ENCODE data around the gene BID. TPM values are rescaled to one million over a fixed set of nuclear protein-coding genes. Genes with fewer than 3 reads are reported as not detected.

BID gene
- total RNA-seq, 2 donors from 2014 or later: 13.5 to 18.1 TPM

DNA sequence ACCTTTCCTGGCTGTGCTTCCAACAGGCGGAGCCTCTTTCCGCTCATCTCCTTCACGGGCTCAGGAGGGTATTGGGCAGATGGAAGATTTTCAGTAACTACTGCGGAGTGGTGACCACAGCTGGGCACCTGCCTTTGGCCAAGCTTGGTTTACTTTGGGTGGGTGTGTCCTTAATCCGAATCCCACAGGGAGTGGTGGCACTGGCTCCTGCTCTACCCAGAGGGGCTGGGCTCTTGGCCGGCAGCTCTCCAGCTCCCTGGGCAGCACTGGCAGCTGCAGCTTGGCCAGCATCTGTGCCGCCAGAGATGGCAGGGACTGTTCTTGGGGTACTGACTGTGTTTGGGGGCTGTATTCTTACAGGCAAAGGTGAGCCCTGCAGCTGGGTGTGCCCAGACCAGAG lies 29.8 kb downstream of the BID start:
- TF ChIP-seq, protein P1, sequence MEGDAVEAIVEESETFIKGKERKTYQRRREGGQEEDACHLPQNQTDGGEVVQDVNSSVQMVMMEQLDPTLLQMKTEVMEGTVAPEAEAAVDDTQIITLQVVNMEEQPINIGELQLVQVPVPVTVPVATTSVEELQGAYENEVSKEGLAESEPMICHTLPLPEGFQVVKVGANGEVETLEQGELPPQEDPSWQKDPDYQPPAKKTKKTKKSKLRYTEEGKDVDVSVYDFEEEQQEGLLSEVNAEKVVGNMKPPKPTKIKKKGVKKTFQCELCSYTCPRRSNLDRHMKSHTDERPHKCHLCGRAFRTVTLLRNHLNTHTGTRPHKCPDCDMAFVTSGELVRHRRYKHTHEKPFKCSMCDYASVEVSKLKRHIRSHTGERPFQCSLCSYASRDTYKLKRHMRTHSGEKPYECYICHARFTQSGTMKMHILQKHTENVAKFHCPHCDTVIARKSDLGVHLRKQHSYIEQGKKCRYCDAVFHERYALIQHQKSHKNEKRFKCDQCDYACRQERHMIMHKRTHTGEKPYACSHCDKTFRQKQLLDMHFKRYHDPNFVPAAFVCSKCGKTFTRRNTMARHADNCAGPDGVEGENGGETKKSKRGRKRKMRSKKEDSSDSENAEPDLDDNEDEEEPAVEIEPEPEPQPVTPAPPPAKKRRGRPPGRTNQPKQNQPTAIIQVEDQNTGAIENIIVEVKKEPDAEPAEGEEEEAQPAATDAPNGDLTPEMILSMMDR (IDR thresholded peaks at IDR 0.05): no peak
- no peak for DNase-seq (ENCODE audit: low spot score)
- Histone ChIP-seq H3K4me1 (ENCODE audit: control insufficient read depth in 1 of 2, low read depth in 2 of 2) (no peaks in the 10 kb centered on the region), H3K27ac (no peak overlapping the region), H3K27me3 (replicated peaks; ENCODE audit: insufficient read depth) (no peaks in the 10 kb centered on the region), H3K9me3 (no peaks in the 10 kb centered on the region), H3K4me3 (no peak overlapping the region), H3K36me3 (no peaks in the 10 kb centered on the region)
- no peak for ATAC-seq (ENCODE audit: insufficient number of reproducible peaks, low FRiP score, low read depth)

DNA sequence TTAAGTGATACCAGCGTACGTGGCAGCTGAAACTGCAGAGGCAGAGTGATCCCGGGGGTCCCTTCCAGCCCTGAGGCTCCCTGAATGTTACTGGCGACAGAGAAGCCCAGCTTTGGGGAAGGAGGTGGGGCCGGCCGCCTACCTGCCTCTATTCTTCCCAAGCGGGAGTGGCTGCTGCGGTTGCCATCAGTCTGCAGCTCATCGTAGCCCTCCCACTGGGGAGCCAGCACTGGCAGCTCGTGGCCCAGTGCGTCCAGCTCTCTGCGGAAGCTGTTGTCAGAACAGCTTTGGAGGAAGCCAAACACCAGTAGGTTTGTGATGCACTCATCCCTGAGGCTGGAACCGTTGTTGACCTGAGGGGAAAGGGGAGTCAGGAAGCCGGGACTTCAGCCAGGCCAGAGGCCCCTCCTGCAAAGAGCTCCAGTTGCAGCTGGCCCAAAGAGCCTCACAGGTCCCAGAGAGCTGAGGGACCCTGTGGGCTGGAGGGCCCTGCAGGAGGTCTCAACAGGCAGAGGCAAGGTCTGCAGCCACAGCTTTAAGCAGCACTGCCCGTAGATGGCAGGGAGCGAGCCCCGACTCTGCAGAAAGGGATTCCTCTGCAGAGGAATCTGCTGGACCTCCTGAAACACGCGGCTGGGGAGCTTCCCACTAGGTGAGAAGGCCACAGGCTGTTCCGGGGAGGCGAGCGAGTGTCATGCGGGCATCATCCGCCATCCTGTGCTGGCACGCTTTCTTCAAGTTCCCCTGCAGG lies 30.4 kb downstream of the BID start:
- no peak overlapping the region for H3K4me3 ChIP-seq
- ATAC-seq (ENCODE audit: insufficient number of reproducible peaks, low FRiP score, low read depth) (no peak), DNase-seq (ENCODE audit: low spot score) (no peak)
- H3K36me3 ChIP-seq: no peaks in the 10 kb centered on the region
- H3K27me3 ChIP-seq (replicated peaks; ENCODE audit: insufficient read depth): no peaks in the 10 kb centered on the region
- H3K4me1 ChIP-seq (ENCODE audit: control insufficient read depth in 1 of 2, low read depth in 2 of 2): no peaks in the 10 kb centered on the region
- TF ChIP-seq, protein P1 (IDR thresholded peaks at IDR 0.05): no peak
- no peaks in the 10 kb centered on the region for H3K9me3 ChIP-seq
- H3K27ac ChIP-seq: no peak overlapping the region

DNA sequence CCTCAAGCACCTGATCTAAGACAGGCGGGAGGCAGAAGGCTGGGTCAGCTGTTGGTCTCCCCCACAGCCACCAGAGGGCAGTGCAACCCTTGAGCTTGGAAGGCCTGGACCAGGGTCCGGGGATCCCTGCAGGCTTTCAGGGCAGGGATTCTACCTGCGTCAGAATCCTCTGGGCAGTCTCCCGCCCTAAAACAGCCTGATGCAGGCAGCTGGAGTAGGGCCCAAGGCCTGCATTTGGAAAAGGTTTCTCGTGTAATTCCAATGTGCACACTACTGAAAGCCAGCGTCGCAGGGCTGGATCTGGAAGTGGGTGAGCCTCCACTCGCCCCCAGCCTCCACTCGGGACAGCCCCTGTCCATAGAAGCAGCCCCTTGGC lies 31.8 kb downstream of the BID start:
- Histone ChIP-seq H3K27me3 (replicated peaks; ENCODE audit: insufficient read depth) (no peaks in the 10 kb centered on the region), H3K4me3 (no peak overlapping the region), H3K9me3 (no peaks in the 10 kb centered on the region), H3K36me3 (no peaks in the 10 kb centered on the region), H3K27ac (no peak overlapping the region), H3K4me1 (ENCODE audit: control insufficient read depth in 1 of 2, low read depth in 2 of 2) (no peaks in the 10 kb centered on the region)
- DNase-seq (ENCODE audit: low spot score) (no peak), ATAC-seq (ENCODE audit: insufficient number of reproducible peaks, low FRiP score, low read depth) (no peak)
- TF ChIP-seq, protein P1 (IDR thresholded peaks at IDR 0.05): peak; percentile 67

DNA sequence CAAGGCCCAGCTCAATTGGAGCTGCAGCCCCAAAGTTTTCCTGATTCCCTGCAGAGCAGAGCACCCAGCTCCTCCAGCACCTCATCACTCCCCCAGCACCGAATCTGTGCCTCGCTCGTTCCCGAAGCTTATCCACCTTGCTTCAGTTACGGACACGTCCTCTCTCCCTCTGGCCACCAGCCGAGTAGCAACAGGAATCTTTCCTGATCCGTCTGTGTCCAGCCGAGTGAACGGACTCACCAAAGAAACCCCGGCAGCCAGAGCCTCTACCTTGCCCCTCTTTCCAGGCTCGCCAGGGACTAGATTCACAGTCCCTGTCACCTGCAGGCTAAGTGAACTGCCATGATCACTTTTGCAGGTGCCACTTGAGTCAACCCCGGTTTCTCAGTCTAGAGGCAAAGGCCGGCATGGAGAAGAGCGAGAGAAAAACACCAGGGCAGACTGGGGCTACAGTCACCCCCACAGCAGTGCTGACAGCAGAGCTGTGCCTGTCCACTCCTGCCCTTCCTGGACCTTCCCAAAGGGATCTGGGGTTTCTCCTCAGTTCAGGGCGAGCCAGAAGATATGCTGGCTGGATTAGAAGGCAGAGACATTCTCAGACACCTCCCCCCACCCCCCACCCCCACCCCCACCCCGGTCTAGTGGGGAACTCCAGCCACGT lies 32.3 kb downstream of the BID start:
- Histone ChIP-seq H3K9me3 (no peaks in the 10 kb centered on the region), H3K27me3 (replicated peaks; ENCODE audit: insufficient read depth) (no peaks in the 10 kb centered on the region), H3K27ac (no peak overlapping the region), H3K36me3 (no peaks in the 10 kb centered on the region), H3K4me3 (no peak overlapping the region), H3K4me1 (ENCODE audit: control insufficient read depth in 1 of 2, low read depth in 2 of 2) (no peaks in the 10 kb centered on the region)
- TF ChIP-seq, protein P1 (IDR thresholded peaks at IDR 0.05): no peak
- DNase-seq (ENCODE audit: low spot score): no peak
- no peak for ATAC-seq (ENCODE audit: insufficient number of reproducible peaks, low FRiP score, low read depth)

DNA sequence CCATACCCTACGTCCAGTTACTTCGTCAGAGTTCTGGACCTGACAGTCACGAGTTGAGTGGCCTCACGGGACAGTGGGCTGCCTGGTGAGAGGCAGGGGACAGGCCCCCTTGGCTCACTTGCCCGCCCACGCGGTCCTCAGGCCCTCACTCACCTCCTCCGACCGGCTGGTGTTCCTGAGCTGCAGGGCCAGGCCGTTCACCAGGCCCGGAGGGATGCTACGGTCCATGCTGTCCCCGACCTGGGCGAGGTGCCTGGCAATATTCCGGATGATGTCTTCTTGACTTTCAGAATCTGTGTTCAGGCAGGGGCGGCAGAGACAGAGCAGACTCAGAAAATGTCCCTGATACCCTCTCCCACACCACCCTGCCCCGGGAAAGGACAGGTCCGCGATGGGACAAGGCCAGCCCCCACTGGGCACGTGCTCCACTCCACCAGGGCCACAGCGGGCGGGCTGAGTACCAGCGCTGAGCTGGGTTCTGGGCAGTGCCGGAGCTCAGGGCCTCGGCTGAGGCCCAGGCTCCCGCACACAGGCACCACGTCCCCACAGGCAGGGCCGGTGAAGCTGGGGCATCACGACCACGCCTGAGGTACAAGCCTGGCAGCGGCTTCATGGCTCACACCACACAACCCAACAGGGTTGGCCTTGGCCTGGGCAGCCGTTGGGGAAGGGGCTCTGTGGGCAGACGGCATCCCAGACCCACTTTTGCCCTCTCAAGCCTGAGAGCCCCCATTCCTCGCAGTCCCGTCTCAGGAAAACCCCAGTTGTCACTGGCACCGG lies 34.9 kb downstream of the BID start:
- TF ChIP-seq, protein P1 (IDR thresholded peaks at IDR 0.05): no peak
- DNase-seq (ENCODE audit: low spot score) (no peak), ATAC-seq (ENCODE audit: insufficient number of reproducible peaks, low FRiP score, low read depth) (no peak)
- H3K9me3 ChIP-seq: no peaks in the 10 kb centered on the region
- no peaks in the 10 kb centered on the region for H3K27me3 ChIP-seq (replicated peaks; ENCODE audit: insufficient read depth)
- no peaks in the 10 kb centered on the region for H3K36me3 ChIP-seq
- no peak overlapping the region for H3K4me3 ChIP-seq
- no peaks in the 10 kb centered on the region for H3K4me1 ChIP-seq (ENCODE audit: control insufficient read depth in 1 of 2, low read depth in 2 of 2)
- no peak overlapping the region for H3K27ac ChIP-seq
